Neuronal stem cell (in vitro differentiated cells): ENCODE measurements around the gene STPG1.

Experiments
- DNase-seq: peaks from one replicate; pipeline ENCODE4 v3.0.0-alpha.2; 2013; ENCODE audit warnings: low spot score
- H2AFZ ChIP-seq: one replicate; pipeline ENCODE4 v1.6.1; 2013; ENCODE audit warnings: mild to moderate bottlenecking, low read length, inconsistent platforms
- H2AK5ac ChIP-seq: 2 replicates; pipeline ENCODE4 v1.6.1; 2013; ENCODE audit warnings: low read depth, mild to moderate bottlenecking, inconsistent platforms, low read length, moderate library complexity, mixed read lengths
- H2BK120ac ChIP-seq: 2 replicates; pipeline ENCODE4 v1.6.1; 2013; ENCODE audit warnings: low read depth, mild to moderate bottlenecking, inconsistent platforms, low read length, moderate library complexity, mixed read lengths
- H2BK12ac ChIP-seq: one replicate; pipeline ENCODE4 v1.6.1; 2013; ENCODE audit warnings: low read length, inconsistent platforms
- H2BK15ac ChIP-seq: 2 replicates; pipeline ENCODE4 v1.6.1; 2013; ENCODE audit warnings: mild to moderate bottlenecking, low read length, inconsistent platforms, mixed read lengths
- H2BK5ac ChIP-seq: one replicate; pipeline ENCODE4 v1.6.1; 2013; ENCODE audit warnings: inconsistent platforms, mild to moderate bottlenecking, low read length, moderate library complexity
- H3K14ac ChIP-seq: one replicate; pipeline ENCODE4 v1.6.1; 2013; ENCODE audit warnings: low read length, inconsistent platforms
- H3K18ac ChIP-seq: 2 replicates; pipeline ENCODE4 v1.6.1; 2013; ENCODE audit warnings: low read length, inconsistent platforms
- H3K23ac ChIP-seq: 2 replicates; pipeline ENCODE4 v1.6.1; 2013; ENCODE audit warnings: low read depth, mild to moderate bottlenecking, mixed read lengths, low read length, inconsistent platforms; ENCODE audit not compliant: poor library complexity
- H3K27ac ChIP-seq: replicated peaks from 3 replicates; pipeline ENCODE4 v1.5.1; 2013; ENCODE audit warnings: low read length, inconsistent platforms
- H3K27me3 ChIP-seq, 3 experiments: 2 replicates each; pipeline ENCODE4 v1.6.1; 2013; ENCODE audit warnings: low read length in 3 of 3, mild to moderate bottlenecking in 2 of 3, inconsistent platforms in 1 of 3, low read depth in 1 of 3, mixed read lengths in 1 of 3, moderate library complexity in 1 of 3; ENCODE audit not compliant: control insufficient read depth in 3 of 3, insufficient read depth in 3 of 3
- H3K36me3 ChIP-seq, 2 donors: replicated peaks in 1 of 2; 2 replicates each; pipeline ENCODE4 v1.6.1; 2013; ENCODE audit warnings: low read length in 2 of 2; ENCODE audit not compliant: control insufficient read depth in 2 of 2, insufficient read depth in 2 of 2
- H3K4ac ChIP-seq: 2 replicates; pipeline ENCODE4 v1.6.1; 2013; ENCODE audit warnings: inconsistent platforms, mild to moderate bottlenecking, low read length, moderate library complexity
- H3K4me1 ChIP-seq, 2 donors: 1 replicate in 1 of 2; 2 replicates in 1 of 2; pipeline ENCODE4 v1.6.1; 2013; ENCODE audit warnings: low read length in 2 of 2, low read depth in 1 of 2; ENCODE audit not compliant: control insufficient read depth in 2 of 2, insufficient read depth in 1 of 2
- H3K4me2 ChIP-seq: one replicate; pipeline ENCODE4 v1.6.1; 2013; ENCODE audit warnings: mild to moderate bottlenecking, low read length, inconsistent platforms; ENCODE audit not compliant: insufficient read depth, poor library complexity, severe bottlenecking
- H3K4me3 ChIP-seq, 2 donors: 2 replicates each; pipeline ENCODE4 v1.5.1; 2013; ENCODE audit warnings: low read length in 2 of 2, mild to moderate bottlenecking in 2 of 2, inconsistent platforms in 1 of 2, moderate library complexity in 1 of 2
- H3K79me1 ChIP-seq: one replicate; pipeline ENCODE4 v1.6.1; 2013; ENCODE audit warnings: low read depth, mild to moderate bottlenecking, inconsistent platforms, low read length, moderate library complexity
- H3K9ac ChIP-seq: one replicate; pipeline ENCODE4 v1.6.1; 2013; ENCODE audit warnings: mild to moderate bottlenecking, low read depth, low read length, inconsistent platforms; ENCODE audit not compliant: poor library complexity
- H3K9me3 ChIP-seq, 2 donors: replicated peaks in 1 of 2; 2 replicates each; pipeline versions ENCODE3 to v1.6.1; 2013; ENCODE audit warnings: low read length in 2 of 2, mild to moderate bottlenecking in 2 of 2, inconsistent platforms in 1 of 2, low read depth in 1 of 2, mixed read lengths in 1 of 2, moderate library complexity in 1 of 2; ENCODE audit not compliant: control insufficient read depth in 2 of 2, insufficient read depth in 1 of 2
- H4K8ac ChIP-seq: one replicate; pipeline ENCODE4 v1.6.1; 2013; ENCODE audit warnings: low read depth, mild to moderate bottlenecking, inconsistent platforms, low read length, moderate library complexity
- H4K91ac ChIP-seq: one replicate; pipeline ENCODE4 v1.6.1; 2013; ENCODE audit warnings: low read length, low read depth, mild to moderate bottlenecking, inconsistent platforms; ENCODE audit not compliant: poor library complexity
- WGBS, 2 donors: extraction: QIAGEN DNeasy Blood & Tissue Kit; methylation state at CpG; one replicate each; pipeline ENCODE4 v1.1.7; 2013; ENCODE audit warnings: missing lambda C conversion rate in 2 of 2, mixed read lengths in 1 of 2; ENCODE audit not compliant: insufficient read length in 2 of 2, insufficient replicate concordance in 1 of 2; ENCODE audit errors: extremely low coverage in 2 of 2; 5-methylcytosine and 5-hydroxymethylcytosine counted together

The STPG1 gene

GRCh38 chr1:24442764-24443163, 29.2 kb upstream of the STPG1 start:
- Histone ChIP-seq H3K4ac (no peak overlapping the region), H3K4me1 (peaks cover 3 to 13% of the 10 kb centered on the region in 2 donors), H2BK120ac (no peak overlapping the region), H3K36me3 (no peaks in the 10 kb centered on the region), H2BK15ac (no peak overlapping the region), H2BK12ac (no peak overlapping the region), H4K8ac (no peak overlapping the region), H3K18ac (no peak overlapping the region), H2AFZ (no peak overlapping the region), H3K27ac (no peak overlapping the region), H2BK5ac (no peak overlapping the region), H3K14ac (no peak overlapping the region), H3K4me2 (no peak overlapping the region), H3K9me3 (no peaks in the 10 kb centered on the region), H3K9ac (no peak overlapping the region), H3K23ac (no peak overlapping the region), H3K27me3 (peaks cover 0 to 10% (median 0%) of the 10 kb centered on the region in 3 experiments), H2AK5ac (no peak overlapping the region), H3K4me3 (no peak overlapping the region), H3K79me1 (no peaks in the 10 kb centered on the region), H4K91ac (no peak overlapping the region)
- DNase-seq, result no peak

GRCh38 chr1:24441996-24442668, 28.6 kb upstream of the STPG1 start:
- H2BK5ac ChIP-seq, result no peak overlapping the region
- H4K8ac ChIP-seq, result no peak overlapping the region
- H3K4me1 ChIP-seq, result peaks cover 3 to 13% of the 10 kb centered on the region in 2 donors
- H3K27me3 ChIP-seq, result peaks cover 0 to 10% (median 0%) of the 10 kb centered on the region in 3 experiments
- H4K91ac ChIP-seq, result no peak overlapping the region
- no peaks in the 10 kb centered on the region for H3K9me3 ChIP-seq
- H3K18ac ChIP-seq, result no peak overlapping the region
- H2AFZ ChIP-seq, result no peak overlapping the region
- H2BK15ac ChIP-seq, result no peak overlapping the region
- H3K14ac ChIP-seq, result no peak overlapping the region
- no CpG with 5 or more reads among the region's 14 CpGs for WGBS, 2 donors
- H3K4me3 ChIP-seq, result peak overlapping the region in 1 of 2 donors; percentile 33
- no peaks in the 10 kb centered on the region for H3K79me1 ChIP-seq
- no peak overlapping the region for H2BK120ac ChIP-seq
- H3K27ac ChIP-seq, result no peak overlapping the region
- H3K23ac ChIP-seq, result no peak overlapping the region
- no peak overlapping the region for H3K4ac ChIP-seq
- H2BK12ac ChIP-seq, result no peak overlapping the region
- H3K9ac ChIP-seq, result no peak overlapping the region
- no peaks in the 10 kb centered on the region for H3K36me3 ChIP-seq
- no peak overlapping the region for H2AK5ac ChIP-seq
- no peak overlapping the region for H3K4me2 ChIP-seq
- DNase-seq, result no peak

- Histone ChIP-seq H3K4me1 (peaks cover 3 to 13% of the 10 kb centered on the region in 2 donors), H3K27me3 (peaks cover 0 to 10% (median 0%) of the 10 kb centered on the region in 3 experiments), H2BK5ac (no peak overlapping the region), H3K4me2 (no peak overlapping the region), H4K8ac (no peak overlapping the region), H3K9me3 (no peaks in the 10 kb centered on the region), H2BK12ac (no peak overlapping the region), H3K9ac (no peak overlapping the region), H2BK120ac (no peak overlapping the region), H3K4ac (no peak overlapping the region), H4K91ac (no peak overlapping the region), H2AK5ac (no peak overlapping the region), H3K79me1 (no peaks in the 10 kb centered on the region), H2BK15ac (no peak overlapping the region), H3K23ac (no peak overlapping the region), H2AFZ (no peak overlapping the region), H3K36me3 (no peaks in the 10 kb centered on the region), H3K27ac (no peak overlapping the region), H3K14ac (no peak overlapping the region), H3K4me3 (no peak overlapping the region), H3K18ac (no peak overlapping the region)
- WGBS, 2 donors, result no CpG with 5 or more reads among the region's 7 CpGs
- DNase-seq, result no peak
These were observed 27.9 kb upstream of the STPG1 start for GRCh38 chr1:24441480-24441879.

GRCh38 chr1:24440436-24440835, 26.9 kb upstream of the STPG1 start:
- Histone ChIP-seq H4K91ac (no peak overlapping the region), H3K36me3 (no peaks in the 10 kb centered on the region), H3K9me3 (no peaks in the 10 kb centered on the region), H3K18ac (no peak overlapping the region), H3K14ac (no peak overlapping the region), H3K27me3 (peaks cover 0 to 10% (median 0%) of the 10 kb centered on the region in 3 experiments), H2AFZ (no peak overlapping the region), H3K79me1 (no peaks in the 10 kb centered on the region), H2AK5ac (no peak overlapping the region), H2BK15ac (no peak overlapping the region), H2BK120ac (no peak overlapping the region), H3K9ac (no peak overlapping the region), H3K4me2 (no peak overlapping the region), H4K8ac (no peak overlapping the region), H3K4me3 (no peak overlapping the region), H2BK12ac (no peak overlapping the region), H3K27ac (no peak overlapping the region), H3K4me1 (peaks cover 3 to 13% of the 10 kb centered on the region in 2 donors), H2BK5ac (no peak overlapping the region), H3K23ac (no peak overlapping the region), H3K4ac (no peak overlapping the region)
- WGBS, 2 donors, result no CpG with 5 or more reads among the region's 2 CpGs
- DNase-seq, result no peak
